OCI-LY7 (cell line): ENCODE results near the gene HOXD8.

Source experiments
- CTCF ChIP-seq: fragments of 200-600 bp; sonication (generic); conservative IDR thresholded peaks from 2 replicates; pipeline ENCODE4 v1.5.1; 2014; ENCODE audit warnings: mild to moderate bottlenecking, antibody characterized with exemption, low read length, moderate library complexity, mixed read lengths
- EZH2phosphoT487 ChIP-seq: fragments of 200-600 bp; sonication (generic); IDR thresholded peaks from 2 replicates; pipeline ENCODE4 v1.6.1; 2018; ENCODE audit warnings: low read depth, borderline replicate concordance, mild to moderate bottlenecking, mixed run types, antibody characterized with exemption, low read length, moderate library complexity, mixed read lengths

DNA sequence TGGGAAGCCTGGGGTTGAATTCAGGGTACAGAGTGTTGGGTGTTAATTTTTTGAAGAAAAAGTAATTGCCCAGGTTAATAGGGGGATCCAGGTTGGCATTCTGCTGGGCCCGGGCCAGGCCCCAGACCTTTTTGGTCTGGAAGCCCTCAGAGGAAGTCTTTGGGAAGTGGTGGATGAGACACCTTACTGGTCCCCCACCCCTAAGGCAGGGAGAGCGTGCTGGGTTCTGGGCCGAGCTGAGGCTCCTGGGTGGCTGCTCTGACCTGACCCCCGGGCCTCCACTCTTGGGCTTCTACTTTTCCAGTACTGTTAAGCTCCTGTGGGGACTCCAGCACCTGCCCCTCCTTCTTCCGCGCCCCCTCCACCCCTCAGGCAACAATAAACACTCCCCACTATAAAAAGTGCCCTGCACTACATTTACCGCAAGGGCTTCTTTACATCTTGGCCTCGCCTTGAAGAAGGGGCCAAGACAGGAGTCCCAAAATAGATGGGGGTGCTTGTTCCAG, 26.8 kb downstream of the HOXD8 start:
- TF ChIP-seq CTCF = no peak
- TF ChIP-seq EZH2phosphoT487 = no peak
